GM04503 (cell line): ENCODE results near the gene SSBP3.
"Not testable (repeated sequence)": the region's sequence is repeated elsewhere in the genome, so short reads cannot be mapped to it uniquely, and the experiment has no call there.

Experiments used
- DNase-seq: peaks from one replicate; pipeline ENCODE4 v3.0.0-alpha.2; 2012; ENCODE audit warnings: low read depth

The SSBP3 gene

DNA sequence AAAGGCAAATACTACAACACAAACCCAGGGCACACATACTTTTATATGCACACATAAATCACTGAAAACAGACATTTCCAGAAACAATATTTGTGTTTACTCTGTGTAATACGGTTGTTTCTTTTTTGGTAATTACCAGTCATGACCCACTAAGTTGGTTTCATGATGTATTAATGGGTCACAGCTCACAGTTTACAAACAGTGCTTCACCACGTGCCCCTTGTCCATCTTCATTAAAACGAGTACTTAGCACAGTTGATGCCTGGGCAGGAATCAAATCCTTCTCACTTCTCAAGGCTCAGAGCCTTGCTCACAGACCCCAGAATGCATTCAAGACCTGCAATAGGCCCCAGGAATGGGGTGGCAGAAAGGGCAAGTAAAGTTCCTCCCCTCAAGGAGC lies 13.8 kb downstream of the SSBP3 start:
- DNase-seq, result no peak

DNA sequence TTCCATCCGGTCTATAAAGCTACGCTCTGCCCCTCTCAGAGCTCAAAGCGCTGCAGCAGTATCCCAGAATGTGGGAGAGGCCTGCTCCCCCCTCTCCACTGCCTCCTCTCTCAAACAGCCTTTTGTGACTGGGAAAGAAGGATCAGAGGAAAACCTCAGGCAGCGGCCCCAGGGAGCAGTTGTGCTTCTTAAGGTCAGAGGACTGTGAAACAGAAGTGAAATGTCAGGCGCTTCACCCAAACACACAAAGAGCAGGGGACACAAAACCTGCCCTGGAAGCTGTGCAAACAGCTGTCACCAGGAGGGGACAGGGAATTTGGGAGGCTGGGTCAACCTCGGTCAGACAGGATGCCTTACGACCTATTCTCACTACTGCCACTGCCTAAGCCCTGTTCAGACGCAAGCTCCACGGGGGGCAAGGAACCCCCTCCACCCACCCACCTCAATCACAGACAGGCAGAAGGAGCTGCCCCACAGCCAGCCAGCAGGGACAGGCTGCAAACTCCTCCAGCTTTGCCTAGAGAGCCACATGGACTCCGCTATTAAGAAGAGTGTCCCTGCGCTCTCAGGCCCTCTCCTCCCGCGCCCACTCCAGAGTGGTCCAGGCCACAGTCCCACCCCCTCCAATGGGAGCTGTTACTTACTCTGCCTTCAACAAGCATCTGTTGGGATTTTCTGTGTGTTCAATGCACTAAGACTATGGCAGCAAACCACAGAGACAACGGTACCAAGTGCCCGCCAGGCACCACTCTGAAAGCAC lies 14.6 kb downstream of the SSBP3 start:
- DNase-seq, result no peak

DNA sequence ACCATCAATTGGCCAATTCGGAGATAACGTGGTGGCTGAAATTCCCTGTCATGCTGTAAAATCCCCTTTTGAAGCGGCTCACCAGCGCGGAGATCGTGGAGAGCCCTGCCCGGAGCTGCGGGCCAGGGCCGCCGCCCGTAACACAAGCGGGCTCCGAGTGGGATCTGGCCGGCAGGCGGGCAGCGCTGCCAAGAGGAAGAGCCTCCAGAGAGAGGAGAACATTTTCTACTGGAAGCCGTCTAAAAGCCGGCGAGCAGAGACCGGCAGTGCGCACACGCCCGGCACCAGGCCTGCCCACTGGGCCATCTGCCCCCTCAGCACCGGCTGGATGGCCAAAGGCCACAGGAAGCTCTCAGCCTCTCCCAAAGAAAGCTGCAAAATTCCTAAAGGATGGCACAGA lies 15.5 kb downstream of the SSBP3 start:
- no peak for DNase-seq

DNA sequence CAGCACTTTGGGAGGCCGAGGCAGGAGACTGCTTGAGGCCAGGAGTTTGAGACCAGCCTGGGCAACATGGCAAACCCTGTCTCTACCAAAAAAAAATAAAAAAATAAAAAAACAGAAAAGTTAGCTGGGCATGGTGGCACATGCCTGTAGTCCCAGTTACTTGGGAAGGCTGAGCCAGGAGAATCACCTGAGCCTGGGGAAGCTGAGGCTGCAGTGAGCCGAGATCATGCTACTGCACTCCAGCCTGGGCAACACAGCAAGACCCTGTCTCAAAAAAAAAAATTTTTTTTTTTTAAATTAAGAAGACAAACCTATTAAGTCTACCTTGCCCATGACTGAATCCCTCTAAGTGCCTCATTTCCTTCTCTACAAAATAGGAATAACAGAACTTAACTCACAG lies 16.6 kb downstream of the SSBP3 start:
- DNase-seq, result not testable (repeated sequence)

DNA sequence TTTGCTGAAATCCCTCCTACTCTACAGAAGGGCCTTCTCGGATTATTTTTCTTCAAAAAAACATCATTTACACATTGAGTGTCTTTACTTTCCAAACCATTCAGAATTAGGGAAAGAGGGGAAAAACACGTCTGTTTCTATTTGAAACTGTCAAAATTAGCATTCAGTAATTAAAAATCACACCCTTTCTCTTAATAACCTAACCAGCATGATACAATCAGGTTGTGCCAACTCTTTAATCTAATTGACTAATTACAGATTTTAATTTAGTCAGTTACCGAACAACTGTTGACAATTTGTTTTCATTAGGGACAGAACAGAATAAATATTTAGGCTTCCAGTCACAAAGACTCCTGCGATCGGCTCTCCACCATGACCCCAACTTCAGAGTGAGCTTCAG lies 18.8 kb downstream of the SSBP3 start:
- DNase-seq, result no peak

DNA sequence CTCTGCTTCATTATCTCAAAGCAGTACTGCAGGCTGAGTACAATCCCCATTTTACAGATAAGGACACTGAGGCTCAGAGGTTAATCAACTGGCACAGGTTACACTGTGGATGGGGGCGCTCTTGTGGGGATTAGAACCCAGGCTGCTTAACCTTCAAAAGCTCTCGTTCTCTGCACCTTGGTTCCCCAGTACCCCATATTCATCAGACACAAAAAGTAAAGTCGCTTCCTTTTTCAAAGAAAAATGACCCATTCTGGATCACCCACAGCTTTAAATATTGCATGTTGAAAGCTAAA lies 20.5 kb downstream of the SSBP3 start:
- no peak for DNase-seq

DNA sequence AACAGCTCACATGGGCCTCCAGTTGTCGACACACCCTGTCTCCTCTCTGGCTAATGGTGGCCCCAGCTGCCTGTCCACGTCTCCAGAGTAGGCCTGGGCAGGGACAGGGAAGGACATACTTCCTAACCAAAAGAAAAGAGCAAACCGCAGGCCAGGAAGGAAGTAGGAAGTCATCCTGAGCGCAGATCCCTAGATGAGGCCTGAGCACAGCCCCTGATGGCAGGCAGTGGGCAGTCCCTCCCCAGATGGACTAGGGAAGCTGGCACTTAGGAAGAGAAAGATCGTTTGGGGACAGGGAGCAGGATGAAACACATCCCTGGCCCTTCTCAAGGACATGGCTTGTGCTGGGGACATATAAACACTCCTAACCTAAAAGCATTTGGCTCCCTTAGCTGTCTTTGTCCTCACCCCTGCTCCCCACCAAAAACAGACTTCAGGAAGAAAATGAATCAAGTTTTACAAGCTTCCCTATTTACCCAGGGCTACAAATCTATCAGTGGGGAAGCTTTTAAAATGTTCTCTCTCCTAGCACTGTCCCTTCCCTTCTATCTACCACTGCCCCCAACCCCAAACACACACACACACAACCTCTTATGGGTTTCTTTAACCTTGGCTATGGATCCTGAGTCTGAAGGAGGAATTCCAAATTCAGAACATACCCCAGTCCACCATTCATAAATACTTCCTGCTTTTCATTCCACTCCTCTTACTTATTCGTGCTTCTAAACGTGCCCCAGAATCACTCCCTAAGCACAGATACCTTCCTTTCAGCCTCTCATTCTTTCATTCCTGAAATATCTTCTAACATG lies 21.1 kb downstream of the SSBP3 start:
- DNase-seq, result no peak

DNA sequence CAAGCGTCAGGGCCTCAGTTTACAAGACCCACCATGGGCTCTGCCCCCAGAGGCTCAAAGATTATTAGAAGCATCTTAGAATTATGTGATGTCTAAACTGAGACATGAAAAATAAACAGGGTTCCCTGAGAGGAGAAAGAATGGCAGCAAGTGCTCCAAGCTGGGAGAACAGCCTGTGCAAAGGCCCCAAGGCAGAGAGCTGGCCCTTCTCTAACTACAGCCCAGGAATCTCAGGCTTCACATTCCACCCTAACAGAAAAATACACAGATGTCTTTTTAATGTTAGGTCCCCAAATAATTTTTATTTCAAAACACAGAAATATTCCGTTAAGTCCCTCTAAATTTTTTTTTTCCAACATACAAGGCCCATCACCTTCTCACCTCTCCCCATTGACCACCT lies 21.7 kb downstream of the SSBP3 start:
- DNase-seq, result no peak

DNA sequence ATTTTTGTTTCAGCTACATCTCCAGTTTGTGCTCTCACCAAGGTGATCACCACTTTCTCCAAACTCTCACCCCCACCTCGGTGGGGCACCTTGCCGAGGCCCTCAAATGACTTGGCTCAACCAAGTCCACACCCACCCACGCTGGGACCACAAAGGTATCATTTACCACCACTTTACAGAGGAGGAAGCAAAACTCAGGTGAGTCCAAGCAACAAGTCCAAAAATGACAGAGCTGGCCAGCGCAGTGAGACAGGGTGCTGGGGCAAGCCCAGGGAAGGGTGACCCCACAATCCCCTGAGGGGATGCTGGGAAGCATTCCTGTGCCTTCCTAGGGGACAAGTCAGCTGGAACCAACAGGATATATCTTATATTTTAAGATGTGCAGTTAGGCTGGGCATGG lies 24.7 kb downstream of the SSBP3 start:
- DNase-seq, result no peak

DNA sequence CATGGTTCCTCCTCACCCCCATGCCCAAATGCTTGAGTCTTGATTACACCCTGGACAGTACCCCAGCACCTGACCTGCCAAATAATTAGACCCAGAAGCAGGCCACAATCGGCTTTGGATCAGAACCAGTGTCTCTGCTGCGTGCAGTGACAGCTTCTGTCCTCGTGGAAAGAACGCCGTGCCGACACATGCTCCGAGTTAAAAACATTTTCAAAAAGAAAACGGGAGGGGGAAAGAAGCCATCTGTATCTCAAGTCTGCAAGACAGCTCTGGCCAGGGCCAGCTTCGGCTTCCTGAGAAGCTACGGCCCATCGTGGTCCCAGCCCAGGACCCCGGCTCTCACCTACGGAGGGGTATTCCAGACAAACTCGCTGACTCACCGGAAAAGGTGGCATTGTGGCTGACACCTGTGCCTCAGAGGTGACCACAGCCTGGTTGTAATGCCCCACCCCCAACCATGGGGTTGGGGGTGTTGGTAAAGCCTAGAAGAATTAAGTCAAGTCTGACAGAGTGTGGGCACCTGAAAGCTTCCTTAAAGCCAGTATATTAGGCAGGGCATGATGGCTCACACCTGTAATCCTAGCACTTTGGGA lies 25.8 kb downstream of the SSBP3 start:
- DNase-seq, result no peak

DNA sequence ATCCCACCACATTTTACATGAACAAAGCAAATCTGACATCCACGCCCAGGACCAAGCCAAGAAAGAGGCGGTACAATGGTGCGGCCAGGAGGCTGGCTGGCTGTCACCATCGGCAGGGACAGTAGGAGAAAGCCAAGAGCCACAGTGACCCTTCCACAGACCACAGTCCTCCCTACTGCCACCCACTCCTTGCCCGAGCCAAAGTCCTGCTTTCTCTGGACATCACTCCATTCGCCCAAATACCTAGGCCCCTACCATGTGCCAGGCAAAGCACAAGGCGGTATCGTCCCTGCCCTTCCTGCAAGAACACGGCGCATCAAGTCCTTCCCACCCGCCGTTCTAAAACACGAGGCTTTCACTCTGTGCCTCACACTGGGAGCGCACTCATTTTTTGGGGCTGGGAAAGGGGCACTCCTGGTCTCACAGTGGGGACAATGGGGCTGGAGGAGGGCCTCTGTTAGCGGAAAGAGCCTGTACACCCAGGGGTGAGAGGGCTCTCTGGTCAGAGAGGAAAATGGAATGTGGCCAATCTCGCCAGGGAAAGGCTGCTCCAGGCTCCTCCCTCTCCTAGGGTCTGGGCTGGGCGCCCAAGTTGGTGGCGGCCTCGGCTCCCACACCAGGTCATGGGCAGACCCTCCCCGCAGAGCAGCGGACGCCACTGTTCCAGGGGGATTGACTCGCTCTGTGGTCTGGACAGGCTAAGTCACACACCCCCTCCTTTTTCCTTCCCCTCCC lies 26.5 kb downstream of the SSBP3 start:
- no peak for DNase-seq

DNA sequence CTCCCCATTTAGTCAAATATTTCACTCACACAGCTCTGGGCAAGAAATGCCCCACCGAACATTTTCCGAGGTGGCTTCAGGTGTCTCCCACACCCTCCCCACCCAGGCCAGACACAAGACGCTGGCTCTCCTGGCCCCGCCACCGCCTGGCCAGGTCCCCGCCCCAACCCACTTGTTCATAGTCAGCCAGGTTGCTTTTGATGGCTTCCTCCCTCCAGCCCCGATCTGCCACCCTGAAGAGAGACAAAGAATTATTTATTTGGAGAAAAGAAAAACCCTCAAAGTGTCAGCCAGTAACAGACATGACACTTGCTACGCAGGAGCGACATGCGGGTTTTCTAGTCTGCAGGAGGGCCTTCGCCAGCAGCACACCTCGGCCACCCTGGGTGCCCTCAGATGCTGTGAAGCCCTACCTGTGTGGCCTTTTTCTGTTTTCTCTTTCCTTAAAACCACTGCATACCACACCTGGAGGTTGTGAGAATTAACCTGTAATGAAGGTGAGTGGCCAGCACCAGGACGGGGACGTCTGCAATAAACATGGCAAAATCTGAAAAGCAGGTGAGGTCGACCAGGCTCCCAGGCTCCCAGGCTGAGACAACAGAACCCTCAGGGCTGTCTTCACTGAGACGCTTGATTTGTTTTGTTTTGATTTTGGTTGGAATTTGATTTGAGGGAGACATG lies 27.2 kb downstream of the SSBP3 start:
- DNase-seq, result no peak

DNA sequence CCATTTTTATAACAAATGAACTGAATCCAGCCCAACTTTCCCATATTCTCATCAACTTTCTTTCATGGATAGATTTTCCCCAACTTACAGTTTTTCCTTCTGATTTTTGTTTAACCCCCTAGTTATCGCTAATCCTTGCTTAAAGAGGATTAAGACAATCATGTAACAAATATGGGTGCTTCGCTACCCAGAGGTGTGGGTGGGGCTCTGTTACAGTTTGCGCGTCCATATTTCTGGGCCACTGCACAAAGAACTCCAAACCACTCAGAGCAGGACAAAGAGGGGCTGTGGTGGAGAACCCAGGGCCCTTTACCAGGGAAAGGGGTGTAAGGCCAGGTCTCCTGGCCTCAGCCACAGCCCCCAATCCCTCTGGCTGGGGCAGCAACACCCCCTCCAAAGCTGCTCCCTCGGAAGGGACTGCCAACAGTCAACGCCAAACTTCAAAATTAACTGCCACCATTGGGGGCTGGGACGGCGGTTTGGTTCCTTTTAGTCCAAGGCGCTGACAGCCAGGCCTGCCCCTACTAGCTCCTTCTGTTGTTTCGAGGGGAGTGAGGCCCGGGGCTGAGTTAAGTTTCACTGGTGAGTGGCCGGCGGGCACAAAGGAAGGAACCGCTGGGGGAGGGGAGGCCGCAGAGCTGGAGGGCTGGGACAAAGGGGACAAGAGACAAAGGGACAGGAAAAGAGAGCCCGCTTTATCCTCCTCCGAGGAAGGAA lies 27.9 kb downstream of the SSBP3 start:
- no peak for DNase-seq

DNA sequence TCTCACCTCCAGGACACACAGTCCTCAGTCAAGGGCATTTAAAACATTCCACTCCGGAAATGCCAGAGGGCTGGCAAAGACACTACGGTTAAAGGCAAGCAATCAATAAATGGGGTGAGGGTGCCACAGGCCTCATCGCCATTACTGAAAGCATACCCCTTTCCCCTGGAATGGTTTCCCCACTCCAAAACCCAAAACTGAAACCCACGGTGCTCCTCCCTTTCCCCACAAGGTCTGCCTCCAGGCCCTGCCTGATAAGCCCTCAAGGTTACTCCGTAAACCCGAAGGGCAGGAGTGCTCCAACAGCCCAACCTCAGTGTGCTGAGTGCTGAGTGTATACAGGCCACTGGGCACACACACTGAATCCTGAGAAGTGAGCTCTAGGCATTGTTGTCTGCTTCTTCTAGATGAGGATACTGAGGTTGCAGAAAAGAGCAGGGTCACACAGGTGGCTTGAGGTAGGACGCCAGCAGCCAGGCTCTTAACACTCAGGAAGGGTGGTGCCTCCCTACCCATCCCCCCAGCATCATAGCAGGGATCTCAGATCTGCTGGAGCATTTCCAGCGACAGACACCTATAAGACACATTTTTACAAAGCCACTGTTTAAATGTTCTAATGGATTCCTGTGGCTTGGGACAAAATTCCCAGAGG lies 29.0 kb downstream of the SSBP3 start:
- DNase-seq, result no peak

DNA sequence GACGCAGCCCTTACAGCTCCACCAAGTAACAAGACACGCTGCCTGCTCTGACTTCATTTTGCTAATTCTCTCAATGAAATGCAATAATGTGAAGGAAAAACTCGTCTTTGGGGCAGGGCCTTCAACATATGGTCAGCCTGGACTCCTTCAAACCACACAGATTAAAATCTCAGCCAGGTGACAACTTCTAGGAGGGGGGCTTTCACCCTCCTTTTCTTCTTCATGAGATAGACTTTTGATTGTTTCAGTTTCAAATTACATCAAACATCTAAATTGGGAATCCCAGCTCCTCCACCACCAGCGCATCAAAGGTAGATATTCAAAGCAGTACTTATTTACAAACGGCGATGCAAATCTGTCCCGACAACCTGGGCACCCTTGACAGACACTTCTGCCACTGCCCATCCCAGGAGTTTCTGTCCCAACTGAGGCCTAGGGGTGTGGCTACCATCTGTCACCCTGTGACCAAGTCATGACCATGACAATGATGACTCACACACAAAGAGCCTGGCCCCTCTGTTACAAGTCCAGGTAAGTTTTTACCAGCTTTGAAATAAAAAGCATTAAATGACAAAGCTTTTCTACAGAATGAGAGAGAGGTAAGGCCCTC lies 29.7 kb downstream of the SSBP3 start:
- no peak for DNase-seq

DNA sequence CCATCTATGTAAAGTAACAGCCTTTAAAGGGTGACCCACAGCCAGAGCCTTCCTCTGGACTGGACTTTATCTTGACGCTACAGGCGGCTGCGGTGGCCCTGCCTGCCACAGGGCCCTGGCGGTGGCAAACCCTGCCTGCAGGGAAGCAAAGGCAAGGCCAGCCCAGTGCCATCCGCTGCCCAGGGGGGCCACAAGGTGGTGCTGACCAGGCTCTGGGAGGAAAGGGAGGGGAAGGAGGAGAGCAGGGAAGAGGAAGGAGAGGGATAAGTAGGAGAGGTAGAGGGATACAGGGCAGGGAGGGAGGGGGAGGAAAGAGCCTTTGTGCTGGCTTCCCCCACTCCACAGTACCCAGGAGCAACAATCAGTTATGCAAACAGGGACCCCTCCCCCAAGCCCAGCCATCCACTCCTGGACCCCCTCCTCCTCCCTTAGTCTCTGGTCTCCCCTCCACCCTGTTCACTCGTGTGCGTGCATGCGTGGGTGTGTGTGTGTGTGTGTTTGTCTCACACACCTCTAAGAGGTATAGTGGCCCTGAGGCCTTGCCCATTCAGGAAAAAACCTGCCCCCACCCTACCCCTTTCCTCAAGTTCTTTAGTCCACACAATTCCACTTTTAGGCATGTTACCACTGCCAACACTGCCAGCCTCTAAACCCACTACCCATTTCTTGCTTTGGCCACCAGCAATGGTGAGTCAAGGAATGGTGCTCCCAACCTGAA lies 30.3 kb downstream of the SSBP3 start:
- no peak for DNase-seq

DNA sequence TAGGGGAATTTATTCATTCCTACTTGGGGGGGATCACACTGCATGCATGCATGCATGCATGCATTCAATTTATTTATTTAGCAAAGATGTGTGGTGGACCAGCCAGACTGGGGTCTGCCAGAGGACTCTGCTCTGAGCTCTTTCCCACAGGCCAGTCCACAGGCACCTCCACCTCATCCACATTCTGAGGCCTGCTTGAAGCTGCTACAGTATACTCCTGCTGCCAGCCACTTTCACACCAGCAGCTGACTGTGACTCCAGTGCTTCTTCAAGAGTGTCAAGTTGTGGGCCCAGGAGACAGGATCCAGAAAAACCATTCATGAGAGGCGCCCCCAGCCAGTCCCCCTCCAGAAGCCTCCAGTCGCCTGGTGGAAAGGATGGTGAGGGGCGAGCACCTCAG lies 30.9 kb downstream of the SSBP3 start:
- DNase-seq, result no peak

DNA sequence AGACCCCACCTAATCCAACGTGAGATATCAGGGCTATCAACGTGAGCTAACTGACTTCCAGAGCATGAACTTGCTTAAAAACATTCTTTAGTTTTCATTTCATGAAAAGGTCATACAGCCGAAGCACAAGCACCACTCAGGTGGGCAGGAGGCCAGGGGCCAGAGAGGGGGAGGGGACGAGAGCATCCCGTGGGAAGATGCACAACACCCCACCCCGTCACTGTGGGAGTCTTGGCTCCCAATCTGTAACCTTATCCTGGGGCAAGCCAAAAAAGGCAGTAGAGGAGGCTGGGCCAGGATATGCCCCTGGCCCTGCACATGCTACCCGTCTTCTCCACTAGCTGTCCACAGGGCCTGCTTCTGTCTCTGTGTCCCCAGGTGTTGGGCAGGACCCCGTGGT lies 31.4 kb downstream of the SSBP3 start:
- no peak for DNase-seq

DNA sequence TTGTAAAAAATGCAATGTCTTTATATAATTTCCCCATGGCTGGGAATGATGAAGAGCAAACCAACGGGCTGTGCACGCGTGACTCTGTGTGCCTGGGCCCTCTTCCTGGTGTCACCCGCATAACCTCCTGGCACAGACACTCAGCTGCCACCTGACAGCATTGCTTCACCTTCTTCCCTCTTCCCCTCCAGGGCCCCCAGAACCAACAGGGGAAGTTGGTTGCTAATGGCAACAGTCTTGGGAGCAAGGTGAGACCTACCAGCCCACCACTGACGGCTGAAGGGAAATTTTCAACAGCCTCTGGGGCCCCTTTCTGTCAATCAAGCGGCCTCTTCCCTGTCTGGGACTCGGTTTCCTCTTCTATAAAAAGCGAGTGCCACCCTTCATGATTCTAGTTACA lies 33.2 kb downstream of the SSBP3 start:
- DNase-seq, result no peak

DNA sequence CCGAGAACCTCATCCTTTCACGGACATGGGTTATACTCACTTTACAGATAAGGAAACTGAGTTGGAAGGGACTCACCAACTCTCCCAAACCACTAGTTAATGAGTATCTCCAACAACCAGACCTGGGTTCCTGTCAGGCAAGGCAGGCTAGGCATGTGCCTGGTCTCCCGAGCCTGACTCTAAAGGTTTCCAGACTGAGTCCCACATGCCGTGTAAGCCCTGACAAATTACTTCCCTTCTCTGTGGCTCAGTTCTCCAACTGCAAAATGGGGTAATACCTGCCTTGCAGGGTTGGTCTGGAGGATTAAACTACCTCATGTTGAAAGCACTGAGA lies 34.3 kb downstream of the SSBP3 start:
- DNase-seq, result no peak
